Measurements from ENCODE around the gene NABP2. TPM values are rescaled to one million over a fixed set of nuclear protein-coding genes. Genes with fewer than 3 reads are reported as not detected.
A peak's percentile ranks its signal among the peaks of the same experiment; 100 is the strongest.
"Not testable (repeated sequence)": the region's sequence is repeated elsewhere in the genome, so short reads cannot be mapped to it uniquely, and the experiment has no call there.

NABP2 gene
- 10 to 100 TPM; 27.4 to 33.1 (median 28.9) TPM for polyA plus RNA-seq (ENCODE audit: insufficient read length in 3 of 3)
- long read RNA-seq, donor 1, partial matches to known transcripts: 251 of 275 reads
- long read RNA-seq, donor 1, other reads (novel, unspliced or antisense): 19 of 275 reads
- long read RNA-seq, donor 2, transcript NABP2-201 (7 exons, 1,417 nt): major isoform, 6 of 15 reads
- long read RNA-seq, donor 2, partial matches to known transcripts: 6 of 15 reads
- long read RNA-seq, donor 2, other reads (novel, unspliced or antisense): 0 of 15 reads
- long read RNA-seq, donor 3, transcript NABP2-201 (7 exons, 1,417 nt): major isoform, 16 of 30 reads
- long read RNA-seq, donor 3, partial matches to known transcripts: 8 of 30 reads
- long read RNA-seq, donor 3, other reads (novel, unspliced or antisense): 0 of 30 reads
- long read RNA-seq, donor 4, transcript NABP2-201 (7 exons, 1,417 nt): major isoform, 13 of 34 reads
- long read RNA-seq, donor 4, partial matches to known transcripts: 14 of 34 reads
- long read RNA-seq, donor 4, other reads (novel, unspliced or antisense): 0 of 34 reads
- long read RNA-seq, donor 5: 0 reads
- long read RNA-seq, donor 6, transcript NABP2-201 (7 exons, 1,417 nt): major isoform, 6 of 18 reads
- long read RNA-seq, donor 6, partial matches to known transcripts: 9 of 18 reads
- long read RNA-seq, donor 6, other reads (novel, unspliced or antisense): 0 of 18 reads
- long read RNA-seq, donor 7, transcript NABP2-203 (6 exons, 1,775 nt): major isoform, 8 of 24 reads
- long read RNA-seq, donor 7, partial matches to known transcripts: 9 of 24 reads
- long read RNA-seq, donor 7, other reads (novel, unspliced or antisense): 0 of 24 reads
- long read RNA-seq, donor 8, transcript NABP2-201 (7 exons, 1,417 nt): major isoform, 17 of 34 reads
- long read RNA-seq, donor 8, partial matches to known transcripts: 11 of 34 reads
- long read RNA-seq, donor 8, other reads (novel, unspliced or antisense): 0 of 34 reads
- long read RNA-seq, donor 9, partial matches to known transcripts: 8 of 20 reads
- long read RNA-seq, donor 9, other reads (novel, unspliced or antisense): 0 of 20 reads
- long read RNA-seq, donor 10, transcript NABP2-201 (7 exons, 1,417 nt): major isoform, 12 of 25 reads
- long read RNA-seq, donor 10, partial matches to known transcripts: 9 of 25 reads
- long read RNA-seq, donor 10, other reads (novel, unspliced or antisense): 0 of 25 reads
- long read RNA-seq, donor 11, transcript NABP2-201 (7 exons, 1,417 nt): major isoform, 9 of 28 reads
- long read RNA-seq, donor 11, partial matches to known transcripts: 12 of 28 reads
- long read RNA-seq, donor 11, other reads (novel, unspliced or antisense): 0 of 28 reads
- long read RNA-seq, donor 12, transcript NABP2-201 (7 exons, 1,417 nt): major isoform, 6 of 10 reads
- long read RNA-seq, donor 12, partial matches to known transcripts: 0 of 10 reads
- long read RNA-seq, donor 12, other reads (novel, unspliced or antisense): 0 of 10 reads
- long read RNA-seq, donor 13: 0 reads
- long read RNA-seq, donor 14, transcript NABP2-201 (7 exons, 1,417 nt): major isoform, 10 of 29 reads
- long read RNA-seq, donor 14, partial matches to known transcripts: 16 of 29 reads
- long read RNA-seq, donor 14, other reads (novel, unspliced or antisense): 0 of 29 reads
- long read RNA-seq, donor 15, transcript NABP2-203 (6 exons, 1,775 nt): major isoform, 5 of 13 reads
- long read RNA-seq, donor 15, partial matches to known transcripts: 6 of 13 reads
- long read RNA-seq, donor 15, other reads (novel, unspliced or antisense): 0 of 13 reads
- long read RNA-seq, donor 16, transcript NABP2-201 (7 exons, 1,417 nt): major isoform, 22 of 72 reads
- long read RNA-seq, donor 16, transcript NABP2-203 (6 exons, 1,775 nt): minor isoform, 13 of 72 reads
- long read RNA-seq, donor 16, partial matches to known transcripts: 32 of 72 reads
- long read RNA-seq, donor 16, other reads (novel, unspliced or antisense): 0 of 72 reads

GRCh38 chr12:56224102-56224701, at the start of gene NABP2:
Gene NABP2, plus strand, starts transcription at chr12:56224342. Its CDS starts 515 bp downstream, at chr12:56224857.
- DNase-seq (ENCODE audit: extremely low read depth in 1 of 11, low read depth in 9 of 11, low spot score in 4 of 11): peak; percentile 93 to 98 (median 96)

- no peak for DNase-seq (ENCODE audit: extremely low read depth in 1 of 11, low read depth in 9 of 11, low spot score in 4 of 11)
These were observed 45.8 kb upstream of the NABP2 start for GRCh38 chr12:56178347-56178746.

- DNase-seq (ENCODE audit: extremely low read depth in 1 of 11, low read depth in 9 of 11, low spot score in 4 of 11): no peak
These were observed 37.2 kb upstream of the NABP2 start for GRCh38 chr12:56186957-56187356.

GRCh38 chr12:56188131-56188777, 35.9 kb upstream of the NABP2 start:
- no peak for DNase-seq (ENCODE audit: extremely low read depth in 1 of 11, low read depth in 9 of 11, low spot score in 4 of 11)

DNA sequence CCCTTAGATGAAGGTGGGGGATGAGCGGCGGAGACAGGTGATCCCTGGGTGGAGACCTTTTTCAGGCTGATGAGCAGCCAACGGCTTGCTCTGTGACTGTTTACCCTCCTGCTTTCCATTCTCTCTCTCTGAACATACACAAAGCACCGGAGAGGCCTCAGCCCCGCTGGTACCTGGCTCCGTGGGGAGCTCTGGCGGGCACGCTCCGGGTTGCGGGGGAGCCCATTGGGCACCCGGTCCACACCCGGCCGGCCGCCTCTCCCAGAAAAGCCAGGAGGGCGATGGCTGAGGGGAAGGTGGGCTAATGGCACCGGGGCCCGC, 35.4 kb upstream of the NABP2 start:
- no peak for DNase-seq (ENCODE audit: extremely low read depth in 1 of 11, low read depth in 9 of 11, low spot score in 4 of 11)

GRCh38 chr12:56189099-56189917, 34.8 kb upstream of the NABP2 start, which contains the start of gene SMARCC2:
Gene SMARCC2, minus strand, starts transcription at chr12:56189483. Its CDS starts 22 bp downstream, at chr12:56189461.
- DNase-seq (ENCODE audit: extremely low read depth in 1 of 11, low read depth in 9 of 11, low spot score in 4 of 11): peak; percentile 75 to 85 (median 80)

DNA sequence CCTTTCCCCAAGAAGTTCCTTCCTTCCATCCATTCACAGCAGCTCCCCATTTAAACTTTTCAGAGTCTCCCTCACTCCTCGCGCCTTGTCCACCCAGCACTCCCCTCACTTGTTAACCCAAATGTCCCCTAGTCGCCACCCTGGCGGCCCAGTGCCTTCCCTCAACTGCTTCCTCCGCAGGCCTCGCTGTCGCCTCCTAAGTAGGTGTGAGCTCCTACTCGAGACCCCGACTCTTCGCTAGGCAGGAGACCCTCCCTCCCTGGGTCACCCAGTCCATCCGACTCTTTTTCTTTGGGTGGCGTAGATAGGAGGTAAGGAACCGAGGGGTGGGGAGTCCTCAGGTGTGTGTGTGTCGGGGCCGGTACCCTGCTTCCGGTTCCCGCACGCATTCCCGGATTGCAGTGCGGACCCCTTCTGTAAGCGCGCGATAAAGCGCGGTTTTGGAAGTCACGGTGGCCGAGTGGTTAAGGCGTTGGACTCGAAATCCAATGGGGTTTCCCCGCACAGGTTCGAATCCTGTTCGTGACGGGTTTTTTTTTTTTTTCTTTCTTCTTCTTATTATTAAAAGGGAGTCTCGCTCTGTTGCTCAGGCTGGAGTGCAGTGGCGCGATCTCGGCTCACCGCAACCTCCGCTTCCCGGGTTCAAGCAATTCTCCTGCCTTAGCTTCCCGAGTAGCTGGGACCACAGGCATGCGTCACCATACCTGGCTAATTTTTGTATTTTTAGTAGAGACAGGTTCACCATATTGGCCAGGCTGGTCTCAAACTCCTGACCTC, 34.0 kb upstream of the NABP2 start:
- DNase-seq (ENCODE audit: extremely low read depth in 1 of 11, low read depth in 9 of 11, low spot score in 4 of 11): peak; percentile 83 to 96 (median 90)

DNA sequence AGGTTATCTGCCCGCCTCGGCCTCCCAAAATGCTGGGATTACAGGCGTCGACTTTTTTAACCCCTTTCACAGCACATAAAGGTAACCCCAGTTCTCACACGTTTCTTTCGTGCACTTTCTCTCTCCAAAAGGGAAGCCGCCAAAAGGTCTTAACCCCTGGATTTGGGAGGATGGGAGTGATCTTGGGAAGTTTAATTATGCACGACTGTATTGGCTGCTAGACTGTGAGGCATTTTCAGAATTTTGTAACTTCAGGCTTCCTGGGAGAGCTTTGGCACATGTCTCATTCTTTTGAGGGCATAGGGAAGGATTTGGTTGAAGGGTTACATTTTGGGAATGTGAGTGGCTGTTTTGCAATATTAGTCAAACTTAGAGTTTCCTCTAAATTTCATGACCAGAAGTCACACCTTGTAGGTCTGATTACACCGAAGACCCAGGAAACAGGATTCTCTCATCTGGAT, 33.4 kb upstream of the NABP2 start:
- no peak for DNase-seq (ENCODE audit: extremely low read depth in 1 of 11, low read depth in 9 of 11, low spot score in 4 of 11)

GRCh38 chr12:56192582-56192981, 31.6 kb upstream of the NABP2 start:
- no peak for DNase-seq (ENCODE audit: extremely low read depth in 1 of 11, low read depth in 9 of 11, low spot score in 4 of 11)

GRCh38 chr12:56193025-56193578, 31.0 kb upstream of the NABP2 start:
- DNase-seq (ENCODE audit: extremely low read depth in 1 of 11, low read depth in 9 of 11, low spot score in 4 of 11): peak; percentile 61 to 88 (median 78)

DNA sequence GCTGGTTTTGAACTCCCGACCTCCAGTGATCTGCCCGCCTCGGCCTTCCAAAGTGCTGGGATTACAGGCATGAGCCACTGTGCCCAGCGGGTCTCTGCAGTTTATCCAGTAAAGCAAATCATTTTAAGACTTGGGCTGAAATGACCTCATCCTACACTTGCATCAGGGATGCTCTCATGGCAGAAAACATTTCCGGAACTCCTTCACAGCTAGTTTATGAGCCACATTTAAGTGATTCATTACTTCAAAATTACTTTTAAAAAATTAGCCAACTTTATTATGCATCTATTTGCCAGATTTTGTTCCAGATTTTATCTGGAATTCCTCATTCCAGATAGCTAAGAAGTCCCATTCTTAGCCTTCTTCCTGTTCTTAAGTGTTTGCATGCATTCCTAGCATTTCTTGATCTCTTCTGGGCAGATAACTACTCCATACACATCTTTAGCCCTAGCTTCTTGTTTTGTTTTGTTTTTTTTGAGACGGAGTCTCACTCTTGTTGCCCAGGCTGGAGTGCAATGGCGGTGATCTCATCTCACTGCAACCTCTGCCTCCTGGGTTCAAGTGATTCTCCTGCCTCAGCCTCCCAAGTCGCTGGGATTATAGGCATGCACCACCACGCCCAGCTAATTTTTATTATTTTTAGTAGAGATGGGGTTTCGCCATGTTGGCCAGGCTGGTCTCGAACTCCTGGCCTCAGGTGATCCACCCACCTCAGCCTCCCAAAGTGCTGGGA, 27.2 kb upstream of the NABP2 start:
- not testable (repeated sequence) for DNase-seq (ENCODE audit: extremely low read depth in 1 of 11, low read depth in 9 of 11, low spot score in 4 of 11)

DNA sequence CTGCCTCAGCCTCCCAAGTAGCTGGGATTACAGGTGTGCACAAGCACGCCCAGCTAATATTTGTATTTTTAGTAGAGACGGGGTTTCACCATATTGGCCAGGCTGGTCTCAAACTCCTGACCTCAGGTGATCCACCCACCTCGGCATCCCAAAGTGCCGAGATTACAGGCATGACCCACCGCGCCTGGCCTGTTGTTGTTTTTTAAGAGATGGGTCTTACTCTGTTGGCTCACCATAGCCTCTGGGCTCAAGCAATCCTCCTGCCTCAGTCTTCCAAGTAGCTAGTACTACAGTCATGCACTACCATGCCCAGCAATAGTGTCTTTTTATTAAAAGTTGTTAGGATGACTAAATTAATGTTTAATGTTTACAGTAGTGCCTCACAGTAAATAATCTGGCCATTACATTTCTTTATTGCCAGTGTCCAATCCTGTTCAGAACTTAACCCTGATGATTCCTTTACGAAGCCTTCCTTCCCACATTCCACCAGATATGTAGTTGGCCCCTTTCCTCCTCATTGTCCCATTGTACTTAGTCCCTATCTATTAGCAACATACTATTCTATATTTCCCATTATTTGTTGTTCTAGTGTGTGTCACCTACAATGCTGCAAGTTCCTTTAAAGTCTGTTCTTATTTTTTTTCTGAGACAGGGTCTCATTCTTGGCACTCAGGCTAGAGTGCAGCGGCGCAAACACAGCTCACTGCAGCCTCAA, 26.1 kb upstream of the NABP2 start:
- no peak for DNase-seq (ENCODE audit: extremely low read depth in 1 of 11, low read depth in 9 of 11, low spot score in 4 of 11)

- no peak for DNase-seq (ENCODE audit: extremely low read depth in 1 of 11, low read depth in 9 of 11, low spot score in 4 of 11)
These were observed 25.3 kb upstream of the NABP2 start for GRCh38 chr12:56198836-56199235.

- no peak for DNase-seq (ENCODE audit: extremely low read depth in 1 of 11, low read depth in 9 of 11, low spot score in 4 of 11)
These were observed 21.8 kb upstream of the NABP2 start for GRCh38 chr12:56202366-56202765.
